ENCODE results near the gene RMND1. TPM values are rescaled to one million over a fixed set of nuclear protein-coding genes. Genes with fewer than 3 reads are reported as not detected.
A peak's percentile ranks its signal among the peaks of the same experiment; 100 is the strongest.
"Not testable (repeated sequence)": the region's sequence is repeated elsewhere in the genome, so short reads cannot be mapped to it uniquely, and the experiment has no call there.

The RMND1 gene
- polyA plus RNA-seq, 4 donors, result 17.5 to 53.6 (median 32.3) TPM

- Histone ChIP-seq H3K27me3 (ENCODE audit: control insufficient read depth in 3 of 3, insufficient read depth in 3 of 3, low read length in 3 of 3) (no peaks in the 10 kb centered on the region), H3K27ac (ENCODE audit: low read depth in 1 of 3, low read length in 2 of 3) (no peak overlapping the region), H3K4me1 (ENCODE audit: control insufficient read depth in 3 of 3, insufficient read depth in 2 of 3, low read depth in 1 of 3, low read length in 2 of 3) (no peaks in the 10 kb centered on the region), H3K36me3 (ENCODE audit: control insufficient read depth in 3 of 3, insufficient read depth in 2 of 3, low read depth in 1 of 3, low read length in 3 of 3) (no peaks in the 10 kb centered on the region), H3K4me3 (ENCODE audit: low read depth in 1 of 3, low read length in 3 of 3) (no peak overlapping the region), H3K9me3 (ENCODE audit: control insufficient read depth in 2 of 2, insufficient read depth in 1 of 2, low read depth in 1 of 2, low read length in 1 of 2) (no peaks in the 10 kb centered on the region)
- peak; percentile 44 for FAIRE-seq
- 26 to 35% (median 31%) methylated on average over 16 of the region's 16 CpGs for WGBS, 3 donors
- peak; percentile 38 to 66 for DNase-seq
Measured at GRCh38 chr6:151475653-151476523, 24.0 kb upstream of the RMND1 start.

- DNase-seq, result no peak
Measured at GRCh38 chr6:151464702-151465101, 12.8 kb upstream of the RMND1 start.

GRCh38 chr6:151461673-151462072 is 9.7 kb upstream of the RMND1 start:
- no peaks in the 10 kb centered on the region for H3K27me3 ChIP-seq (ENCODE audit: control insufficient read depth in 3 of 3, insufficient read depth in 3 of 3, low read length in 3 of 3)
- DNase-seq, result no peak
- H3K4me1 ChIP-seq (ENCODE audit: control insufficient read depth in 3 of 3, insufficient read depth in 2 of 3, low read depth in 1 of 3, low read length in 2 of 3), result no peaks in the 10 kb centered on the region
- no peak for FAIRE-seq
- peaks cover 0 to 31% (median 10%) of the 10 kb centered on the region in 3 donors for H3K36me3 ChIP-seq (ENCODE audit: control insufficient read depth in 3 of 3, insufficient read depth in 2 of 3, low read depth in 1 of 3, low read length in 3 of 3)
- 93 to 95% (median 94%) methylated on average over 4 of the region's 4 CpGs for WGBS, 3 donors
- H3K9me3 ChIP-seq (ENCODE audit: control insufficient read depth in 2 of 2, insufficient read depth in 1 of 2, low read depth in 1 of 2, low read length in 1 of 2), result no peaks in the 10 kb centered on the region
- H3K27ac ChIP-seq (ENCODE audit: low read depth in 1 of 3, low read length in 2 of 3), result no peak overlapping the region
- H3K4me3 ChIP-seq (ENCODE audit: low read depth in 1 of 3, low read length in 3 of 3), result no peak overlapping the region

More at GRCh38 chr6:151464702-151465101, 12.8 kb upstream of the RMND1 start:
- H3K27ac ChIP-seq (ENCODE audit: low read depth in 1 of 3, low read length in 2 of 3), result no peak overlapping the region
- no peak overlapping the region for H3K4me3 ChIP-seq (ENCODE audit: low read depth in 1 of 3, low read length in 3 of 3)
- no peaks in the 10 kb centered on the region for H3K9me3 ChIP-seq (ENCODE audit: control insufficient read depth in 2 of 2, insufficient read depth in 1 of 2, low read depth in 1 of 2, low read length in 1 of 2)
- no peaks in the 10 kb centered on the region for H3K4me1 ChIP-seq (ENCODE audit: control insufficient read depth in 3 of 3, insufficient read depth in 2 of 3, low read depth in 1 of 3, low read length in 2 of 3)
- no peak for FAIRE-seq
- peaks cover 3 to 33% (median 8%) of the 10 kb centered on the region in 3 donors for H3K36me3 ChIP-seq (ENCODE audit: control insufficient read depth in 3 of 3, insufficient read depth in 2 of 3, low read depth in 1 of 3, low read length in 3 of 3)
- no peaks in the 10 kb centered on the region for H3K27me3 ChIP-seq (ENCODE audit: control insufficient read depth in 3 of 3, insufficient read depth in 3 of 3, low read length in 3 of 3)

GRCh38 chr6:151455751-151456398 is 3.9 kb upstream of the RMND1 start:
- H3K4me3 ChIP-seq (ENCODE audit: low read depth in 1 of 3, low read length in 3 of 3); H3K4me1 ChIP-seq (ENCODE audit: control insufficient read depth in 3 of 3, insufficient read depth in 2 of 3, low read depth in 1 of 3, low read length in 2 of 3); FAIRE-seq; DNase-seq; H3K9me3 ChIP-seq (ENCODE audit: control insufficient read depth in 2 of 2, insufficient read depth in 1 of 2, low read depth in 1 of 2, low read length in 1 of 2); H3K27me3 ChIP-seq (ENCODE audit: control insufficient read depth in 3 of 3, insufficient read depth in 3 of 3, low read length in 3 of 3): not testable (repeated sequence)
- H3K27ac ChIP-seq (ENCODE audit: low read depth in 1 of 3, low read length in 2 of 3), result peak overlapping the region in 1 of 3 donors; percentile 53
- WGBS, 3 donors, result 50 to 73% (median 56%) methylated on average over 6 to 7 of the region's 10 CpGs
- peaks cover 0 to 18% (median 9%) of the 10 kb centered on the region in 3 donors for H3K36me3 ChIP-seq (ENCODE audit: control insufficient read depth in 3 of 3, insufficient read depth in 2 of 3, low read depth in 1 of 3, low read length in 3 of 3)

GRCh38 chr6:151452750-151453427 is 963 bp upstream of the RMND1 start:
- Histone ChIP-seq H3K9me3 (ENCODE audit: control insufficient read depth in 2 of 2, insufficient read depth in 1 of 2, low read depth in 1 of 2, low read length in 1 of 2) (no peaks in the 10 kb centered on the region), H3K4me3 (ENCODE audit: low read depth in 1 of 3, low read length in 3 of 3) (peak overlapping the region; percentile 60 to 98 (median 73)), H3K36me3 (ENCODE audit: control insufficient read depth in 3 of 3, insufficient read depth in 2 of 3, low read depth in 1 of 3, low read length in 3 of 3) (peaks cover 0 to 6% (median 0%) of the 10 kb centered on the region in 3 donors), H3K27ac (ENCODE audit: low read depth in 1 of 3, low read length in 2 of 3) (peak overlapping the region; percentile 79 to 96 (median 87)), H3K27me3 (ENCODE audit: control insufficient read depth in 3 of 3, insufficient read depth in 3 of 3, low read length in 3 of 3) (no peaks in the 10 kb centered on the region), H3K4me1 (ENCODE audit: control insufficient read depth in 3 of 3, insufficient read depth in 2 of 3, low read depth in 1 of 3, low read length in 2 of 3) (peaks cover 0 to 2% (median 0%) of the 10 kb centered on the region in 3 donors)
- FAIRE-seq, result no peak
- peak in 1 of 2 donors; percentile 33 for DNase-seq
- 1% methylated on average over 24 of the region's 24 CpGs for WGBS, 3 donors

GRCh38 chr6:151451417-151451949 is 443 bp downstream of the RMND1 start:
- no peak for FAIRE-seq
- 0 to 1% (median 1%) methylated on average over 22 of the region's 22 CpGs for WGBS, 3 donors
- no peak for DNase-seq

GRCh38 chr6:151450928-151451327 is 998 bp downstream of the RMND1 start:
- H3K4me1 ChIP-seq (ENCODE audit: control insufficient read depth in 3 of 3, insufficient read depth in 2 of 3, low read depth in 1 of 3, low read length in 2 of 3); H3K27me3 ChIP-seq (ENCODE audit: control insufficient read depth in 3 of 3, insufficient read depth in 3 of 3, low read length in 3 of 3); FAIRE-seq; H3K9me3 ChIP-seq (ENCODE audit: control insufficient read depth in 2 of 2, insufficient read depth in 1 of 2, low read depth in 1 of 2, low read length in 1 of 2); DNase-seq: not testable (repeated sequence)
- H3K36me3 ChIP-seq (ENCODE audit: control insufficient read depth in 3 of 3, insufficient read depth in 2 of 3, low read depth in 1 of 3, low read length in 3 of 3), result peaks cover 0 to 10% (median 0%) of the 10 kb centered on the region in 3 donors
- peak overlapping the region in 1 of 3 donors; percentile 96 for H3K27ac ChIP-seq (ENCODE audit: low read depth in 1 of 3, low read length in 2 of 3)
- 10 to 57% (median 11%) methylated on average over 3 to 6 of the region's 6 CpGs for WGBS, 3 donors
- H3K4me3 ChIP-seq (ENCODE audit: low read depth in 1 of 3, low read length in 3 of 3), result peak overlapping the region in 2 of 3 donors; percentile 61 to 98

More at GRCh38 chr6:151451417-151451949, 443 bp downstream of the RMND1 start:
- peak overlapping the region; percentile 61 to 98 (median 64) for H3K4me3 ChIP-seq (ENCODE audit: low read depth in 1 of 3, low read length in 3 of 3)
- peaks cover 0 to 2% (median 0%) of the 10 kb centered on the region in 3 donors for H3K4me1 ChIP-seq (ENCODE audit: control insufficient read depth in 3 of 3, insufficient read depth in 2 of 3, low read depth in 1 of 3, low read length in 2 of 3)
- H3K27me3 ChIP-seq (ENCODE audit: control insufficient read depth in 3 of 3, insufficient read depth in 3 of 3, low read length in 3 of 3), result no peaks in the 10 kb centered on the region
- H3K27ac ChIP-seq (ENCODE audit: low read depth in 1 of 3, low read length in 2 of 3), result peak overlapping the region; percentile 50 to 96 (median 89)
- no peaks in the 10 kb centered on the region for H3K9me3 ChIP-seq (ENCODE audit: control insufficient read depth in 2 of 2, insufficient read depth in 1 of 2, low read depth in 1 of 2, low read length in 1 of 2)
- H3K36me3 ChIP-seq (ENCODE audit: control insufficient read depth in 3 of 3, insufficient read depth in 2 of 3, low read depth in 1 of 3, low read length in 3 of 3), result peaks cover 0 to 8% (median 0%) of the 10 kb centered on the region in 3 donors

GRCh38 chr6:151448623-151449022 is 3.3 kb downstream of the RMND1 start:
- H3K36me3 ChIP-seq (ENCODE audit: control insufficient read depth in 3 of 3, insufficient read depth in 2 of 3, low read depth in 1 of 3, low read length in 3 of 3), result peaks cover 0 to 14% (median 2%) of the 10 kb centered on the region in 3 donors
- FAIRE-seq (no peak), DNase-seq (no peak)
- no peak overlapping the region for H3K4me3 ChIP-seq (ENCODE audit: low read depth in 1 of 3, low read length in 3 of 3)
- no peaks in the 10 kb centered on the region for H3K27me3 ChIP-seq (ENCODE audit: control insufficient read depth in 3 of 3, insufficient read depth in 3 of 3, low read length in 3 of 3)
- WGBS, 3 donors, result 95 to 98% (median 97%) methylated on average over 11 to 12 of the region's 12 CpGs
- H3K4me1 ChIP-seq (ENCODE audit: control insufficient read depth in 3 of 3, insufficient read depth in 2 of 3, low read depth in 1 of 3, low read length in 2 of 3), result peaks cover 0 to 2% (median 0%) of the 10 kb centered on the region in 3 donors
- H3K27ac ChIP-seq (ENCODE audit: low read depth in 1 of 3, low read length in 2 of 3), result no peak overlapping the region
- H3K9me3 ChIP-seq (ENCODE audit: control insufficient read depth in 2 of 2, insufficient read depth in 1 of 2, low read depth in 1 of 2, low read length in 1 of 2), result no peaks in the 10 kb centered on the region

Measured in small intestine (tissue), 7 donors.